ENCODE measurements around the gene OPCML.
A peak's percentile ranks its signal among the peaks of the same experiment; 100 is the strongest.

OPCML gene

DNA sequence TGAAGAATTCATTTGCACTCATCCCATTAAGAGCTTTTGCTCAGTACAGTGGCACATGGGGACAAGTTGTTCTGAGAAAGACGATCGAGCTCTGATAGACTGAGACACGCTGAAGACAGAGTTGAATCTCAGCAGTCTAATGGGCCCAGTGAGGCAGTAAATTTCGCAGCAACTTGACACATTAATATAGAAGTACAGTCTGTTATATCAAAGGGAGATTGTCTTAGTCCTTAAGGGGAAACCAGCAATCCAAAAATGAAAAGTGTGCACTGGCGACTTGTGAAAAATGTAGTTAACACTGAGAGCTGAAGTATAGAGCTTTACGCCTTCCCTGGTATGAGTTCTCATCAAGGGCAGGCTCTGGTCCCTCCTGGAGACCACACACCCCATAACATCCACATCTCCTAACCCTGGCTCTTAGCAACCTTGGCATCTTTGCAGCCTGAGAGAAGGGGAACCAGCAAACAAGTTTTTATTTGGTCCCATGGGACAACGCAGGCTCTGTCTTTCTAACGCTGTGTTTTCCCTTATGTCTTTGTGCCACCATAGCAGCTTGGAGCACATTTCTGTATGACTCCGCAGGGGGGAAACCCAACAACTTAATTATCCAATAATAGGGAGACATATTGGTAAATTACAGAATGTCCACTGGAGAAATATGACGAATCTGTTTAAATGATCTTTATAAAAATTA lies 952.5 kb downstream of the OPCML start:
- DNase-seq: no peak

DNA sequence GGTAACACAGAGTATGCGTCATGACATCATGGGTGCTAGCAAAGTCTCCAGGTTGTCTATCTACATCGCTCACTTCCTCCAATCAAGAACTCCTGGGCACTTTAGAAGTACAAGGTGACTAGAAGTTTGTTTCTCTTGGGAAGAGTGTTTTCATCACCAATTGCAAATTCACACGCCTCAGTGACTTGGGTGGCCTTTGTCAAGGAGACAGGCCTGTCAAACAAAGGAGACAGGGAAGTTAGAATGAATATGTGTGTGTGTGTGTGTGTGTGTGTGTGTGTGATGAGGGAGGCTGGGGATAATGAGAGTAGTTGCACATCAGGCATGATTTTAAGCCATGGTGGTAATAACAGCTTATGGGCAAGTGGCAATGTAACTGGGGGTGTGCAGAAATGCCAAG lies 953.2 kb downstream of the OPCML start:
- DNase-seq: no peak

DNA sequence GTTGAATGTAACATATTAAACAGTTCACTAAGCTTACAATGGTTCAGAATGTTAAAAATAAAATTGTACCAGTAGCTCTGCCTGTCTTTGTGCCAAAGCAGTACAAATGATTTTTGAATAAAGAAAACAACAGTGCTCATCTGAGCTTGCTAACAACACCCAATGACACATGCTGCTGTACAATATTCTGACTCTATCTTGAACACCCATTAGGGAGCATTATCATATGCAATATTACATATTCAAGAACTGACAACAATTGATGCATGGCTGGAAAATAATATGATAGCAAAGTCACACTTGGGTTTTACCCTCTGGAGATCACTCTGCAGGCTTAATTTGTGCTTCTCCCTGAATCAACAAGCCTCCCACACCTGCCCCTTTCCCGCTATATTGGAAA lies 953.7 kb downstream of the OPCML start:
- DNase-seq: no peak

DNA sequence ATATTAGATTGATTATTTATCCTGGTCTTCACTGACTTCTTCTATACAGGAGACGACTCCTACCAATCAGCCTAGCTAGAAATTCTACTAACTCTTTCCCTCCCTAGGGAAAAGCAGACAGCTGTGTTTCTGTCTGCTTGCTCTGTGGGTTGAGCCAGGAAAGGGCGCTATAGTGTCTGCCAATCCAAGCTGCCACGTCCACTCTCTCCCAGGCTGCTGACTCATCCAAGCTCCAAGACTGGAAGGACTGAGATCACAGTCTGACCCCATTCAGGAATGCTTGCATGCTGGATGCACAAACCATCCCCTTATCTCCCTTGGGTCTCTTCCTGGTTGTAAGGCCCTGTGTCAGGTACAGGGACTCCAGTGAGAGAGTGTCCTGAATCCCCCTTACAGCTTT lies 955.6 kb downstream of the OPCML start:
- peak; percentile 96 for DNase-seq

DNA sequence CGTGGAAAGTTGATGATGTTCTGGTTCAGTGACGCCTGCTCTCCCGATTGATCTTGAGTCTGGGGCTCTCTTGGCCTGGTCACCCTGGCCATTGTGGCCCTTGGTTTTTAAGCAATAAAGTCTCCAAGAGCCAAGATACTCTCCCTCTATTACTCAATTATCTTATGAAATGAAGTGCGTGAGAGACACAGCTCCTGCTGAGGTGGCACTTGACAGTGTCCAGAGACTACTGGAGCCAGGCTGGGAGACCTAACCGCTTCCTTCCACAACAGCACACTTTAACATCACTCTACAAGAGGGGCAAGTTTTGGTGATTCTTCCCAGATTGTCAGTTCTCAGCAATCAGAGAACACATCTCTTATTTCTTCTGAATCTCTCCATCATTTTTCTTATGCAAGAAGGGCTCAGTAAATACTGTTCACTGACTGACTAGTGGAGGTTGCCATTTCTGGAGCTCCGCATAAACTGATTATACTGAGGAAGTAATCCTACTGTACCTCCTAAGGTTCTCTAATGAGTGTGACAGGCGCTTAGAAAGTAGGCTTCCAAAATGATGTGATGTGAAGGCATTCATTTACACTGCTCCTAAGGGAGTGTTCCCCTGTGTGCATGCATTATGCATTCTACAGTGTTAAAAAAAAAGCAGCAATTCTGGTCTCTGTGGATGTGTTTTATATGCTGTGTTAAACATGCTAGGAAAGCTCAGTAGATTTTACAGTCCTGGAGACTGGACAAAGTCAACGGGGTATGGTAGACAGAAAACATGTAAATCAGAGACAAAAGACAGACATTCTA lies 968.0 kb downstream of the OPCML start:
- DNase-seq: no peak

DNA sequence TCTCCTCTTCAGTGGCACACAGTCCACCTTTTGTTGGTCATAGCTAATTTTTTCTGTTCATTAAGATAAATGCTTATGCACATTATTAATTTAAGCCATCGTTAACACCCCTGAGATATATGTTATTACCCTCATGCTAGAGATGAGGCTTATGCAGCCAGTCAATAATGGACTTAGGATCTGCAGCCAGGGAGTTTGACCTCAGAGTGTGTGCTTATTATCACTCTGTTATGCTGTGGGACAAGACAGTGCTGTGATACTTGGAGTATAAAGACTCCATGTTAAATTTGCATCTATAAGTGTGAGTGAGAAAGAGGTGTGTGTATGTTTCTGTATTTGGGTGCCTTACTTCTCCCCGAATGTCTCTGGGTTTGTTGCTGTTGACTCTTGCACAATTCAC lies 969.3 kb downstream of the OPCML start:
- DNase-seq: no peak

DNA sequence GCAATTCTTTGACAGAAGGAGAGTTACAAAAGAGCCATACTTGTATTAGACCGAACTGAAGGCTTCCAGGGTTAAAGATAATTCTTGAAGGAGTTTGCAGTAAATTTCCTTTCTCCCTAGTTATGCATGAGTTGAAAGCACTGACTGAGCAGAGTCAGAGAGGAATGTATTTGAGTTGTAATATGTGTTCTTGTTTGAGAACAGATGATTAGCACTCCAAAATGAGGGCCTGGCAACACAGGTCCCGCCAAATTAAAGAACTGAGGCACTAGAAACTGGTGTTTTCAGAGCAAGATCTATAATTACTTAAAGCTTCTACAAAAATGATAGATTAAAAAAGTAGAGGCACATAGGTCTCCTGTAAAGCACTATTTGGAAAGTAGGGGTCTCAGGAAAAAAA lies 970.4 kb downstream of the OPCML start:
- DNase-seq: no peak

DNA sequence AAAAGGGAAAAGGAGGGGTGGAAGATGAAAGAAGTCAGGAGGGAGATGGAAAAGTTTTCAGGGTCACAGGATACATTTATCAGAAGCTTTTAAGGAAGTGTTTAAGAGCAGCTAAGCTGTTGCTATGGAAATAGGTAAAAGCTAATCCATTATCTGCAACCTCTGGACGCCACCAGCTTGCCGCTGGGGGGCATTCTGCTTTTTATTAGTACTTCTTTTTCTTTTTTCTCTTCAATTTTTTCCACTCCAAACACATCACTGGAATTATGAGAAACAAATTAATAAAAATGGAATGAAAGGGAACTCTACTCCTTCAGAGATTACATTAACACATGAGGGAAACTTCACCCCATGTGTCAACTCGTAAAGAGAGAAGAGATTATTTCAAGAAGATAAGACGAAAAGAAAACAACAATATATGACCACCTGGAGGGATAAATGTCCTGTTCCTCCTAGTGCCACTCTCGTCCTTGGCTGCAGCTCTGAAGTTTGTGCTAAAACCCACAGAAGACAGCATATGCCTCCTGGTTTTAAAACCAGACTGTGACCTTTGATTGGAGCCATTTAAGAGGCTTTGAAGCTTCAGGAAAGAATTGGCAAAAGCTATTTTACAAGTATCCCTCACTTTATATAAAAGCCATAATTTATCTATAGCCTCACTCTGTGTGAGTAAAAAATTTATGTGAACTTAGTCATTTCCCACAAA lies 972.8 kb downstream of the OPCML start:
- DNase-seq: no peak

DNA sequence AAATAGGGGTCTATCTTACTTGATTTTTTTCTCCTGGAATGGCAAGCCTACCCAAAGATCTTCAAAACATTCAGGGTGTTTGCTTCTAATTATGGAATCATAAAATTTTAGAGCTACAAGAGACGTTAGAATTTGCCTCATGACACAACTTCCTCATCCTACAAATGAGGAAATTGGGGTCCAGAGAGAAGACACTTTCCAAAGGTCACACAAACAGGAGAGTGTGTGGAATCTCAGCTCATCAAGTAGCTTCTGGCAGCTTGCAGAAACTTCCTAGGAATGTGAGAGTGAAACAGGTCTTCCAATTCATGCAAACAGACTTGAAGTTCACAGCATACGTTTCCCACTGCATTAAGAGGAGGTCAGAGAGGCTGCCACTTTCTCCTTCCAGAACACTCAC lies 976.0 kb downstream of the OPCML start:
- no peak for DNase-seq

DNA sequence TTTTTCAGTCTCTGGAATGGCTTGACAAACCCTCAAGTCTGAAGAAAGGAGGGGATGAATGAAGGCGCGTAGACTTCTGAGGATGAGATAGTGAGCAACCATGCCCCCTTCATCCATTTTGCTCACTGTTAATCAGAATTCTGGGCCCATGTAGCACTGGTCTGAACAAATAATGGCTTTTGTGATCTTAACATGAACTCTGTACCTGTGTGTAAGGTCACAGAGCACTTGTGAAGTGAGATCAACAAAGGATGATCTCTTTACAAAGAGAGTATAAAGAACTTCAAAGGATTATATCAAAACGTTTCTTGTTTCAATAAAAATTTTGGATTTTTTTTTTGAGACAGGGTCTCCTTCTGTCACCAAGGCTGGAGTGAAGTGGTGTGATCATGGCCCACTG lies 976.7 kb downstream of the OPCML start:
- no peak for DNase-seq

DNA sequence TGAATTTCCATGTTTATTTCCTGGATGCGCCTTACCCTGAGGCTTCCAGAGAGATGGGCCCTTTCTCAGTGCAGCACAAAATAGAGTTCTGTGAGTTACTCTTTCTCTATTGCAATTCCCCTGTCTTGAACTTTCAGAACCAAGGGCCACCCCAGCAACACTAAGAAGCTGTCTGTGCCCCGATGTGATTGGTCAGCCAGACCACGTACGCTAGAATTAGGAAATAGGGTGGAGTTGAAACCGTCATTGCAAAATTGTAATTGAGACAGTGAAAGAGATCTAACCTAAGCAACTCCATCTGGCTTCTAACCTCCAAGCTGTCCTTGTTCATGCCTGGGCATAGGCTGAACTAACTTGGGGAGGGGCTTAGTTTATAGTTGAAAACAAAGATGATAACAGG lies 981.3 kb downstream of the OPCML start:
- no peak for DNase-seq

DNA sequence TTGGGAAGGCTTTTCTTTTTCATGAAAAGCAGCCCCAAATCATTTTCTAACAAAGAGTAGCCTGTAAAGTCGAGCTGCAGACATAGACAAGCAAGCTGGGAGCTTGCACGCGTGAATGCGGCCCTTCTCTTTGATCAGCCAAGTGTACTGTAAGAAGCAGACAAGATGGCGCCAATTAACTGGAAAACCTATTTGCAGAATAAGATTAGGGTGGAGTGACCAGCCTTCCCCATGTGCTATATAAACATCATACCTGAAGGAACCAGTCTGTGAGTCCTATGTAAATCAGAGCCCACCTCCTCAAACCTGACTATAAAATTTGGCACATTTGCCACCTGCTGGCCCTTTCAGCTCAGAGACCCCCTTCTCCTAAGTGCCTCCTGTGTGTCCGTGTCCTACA lies 982.7 kb downstream of the OPCML start:
- no peak for DNase-seq

DNA sequence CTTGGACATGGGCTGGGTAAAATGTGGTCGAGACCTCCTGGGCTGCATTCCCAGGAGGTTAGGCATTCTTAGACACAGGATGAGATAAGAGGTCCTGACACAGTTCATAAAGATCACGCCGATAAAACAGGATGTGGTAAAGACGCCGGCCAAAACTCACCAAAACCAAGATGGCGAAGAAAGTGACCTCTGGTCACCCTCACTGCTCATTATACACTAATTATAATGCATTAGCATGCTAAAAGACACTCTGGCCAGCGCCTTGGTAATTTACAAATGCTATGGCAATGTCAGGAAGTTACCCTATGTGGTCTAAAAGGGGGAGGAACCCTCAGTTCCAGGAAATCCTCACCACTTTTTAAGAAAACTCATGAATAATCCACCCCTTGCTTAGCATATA lies 983.3 kb downstream of the OPCML start:
- peak; percentile 20 for DNase-seq

DNA sequence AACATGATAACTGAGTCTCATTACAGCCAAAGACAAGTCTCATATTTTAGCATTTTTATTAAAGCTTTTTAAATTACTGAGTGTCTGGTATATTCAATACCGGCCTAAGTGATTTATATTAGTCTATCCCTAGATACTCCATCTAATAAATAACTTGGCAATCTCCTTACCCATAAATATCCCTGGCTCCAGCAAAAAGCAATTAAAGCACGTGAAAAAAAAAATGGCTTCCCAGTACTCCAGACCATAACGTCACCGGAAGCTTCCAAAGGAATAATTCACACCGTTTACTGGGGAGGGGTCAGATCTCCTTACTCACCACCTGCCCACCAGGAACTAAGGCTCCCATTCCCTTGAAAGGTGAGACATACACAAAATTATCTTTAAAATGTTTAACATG lies 988.3 kb downstream of the OPCML start:
- DNase-seq: no peak

DNA sequence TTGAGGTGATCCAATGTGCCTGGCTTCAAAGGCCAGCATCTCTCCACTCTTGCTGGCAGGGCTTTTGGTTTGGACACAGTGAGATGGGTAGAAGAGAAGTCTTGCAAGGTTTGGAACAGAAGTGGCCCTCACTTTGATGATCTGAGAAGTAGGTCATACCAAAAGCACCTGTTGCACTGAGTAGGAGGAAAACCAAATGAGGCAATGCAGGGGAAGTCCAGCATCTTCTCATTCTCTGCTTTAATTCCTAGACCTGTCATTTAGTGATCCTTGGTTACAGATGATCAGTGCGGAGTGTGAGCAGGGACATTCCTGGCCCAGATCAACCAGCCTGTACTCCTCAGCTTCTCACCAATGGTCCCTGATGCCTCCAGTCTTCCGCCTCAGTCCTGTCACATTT lies 990.5 kb downstream of the OPCML start:
- no peak for DNase-seq

DNA sequence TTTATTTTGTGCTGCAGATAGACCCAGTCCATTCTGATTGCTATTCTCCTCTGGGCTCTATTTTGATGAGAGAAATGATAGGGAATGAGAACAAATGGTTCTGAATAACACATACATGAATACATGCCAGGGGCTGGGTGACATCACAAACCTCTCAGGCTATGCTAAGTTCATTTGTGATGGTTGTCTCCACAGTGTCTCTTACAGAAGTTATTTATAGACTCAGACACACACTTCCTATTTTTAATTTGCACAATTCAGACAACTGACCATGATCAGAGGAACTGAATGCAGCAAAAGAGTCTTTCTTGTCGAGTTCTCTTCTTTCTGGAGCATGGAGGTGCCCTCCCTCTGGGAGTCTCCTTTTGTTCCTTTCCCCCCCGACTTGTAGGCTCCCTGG lies 991.7 kb downstream of the OPCML start:
- peak; percentile 63 for DNase-seq

DNA sequence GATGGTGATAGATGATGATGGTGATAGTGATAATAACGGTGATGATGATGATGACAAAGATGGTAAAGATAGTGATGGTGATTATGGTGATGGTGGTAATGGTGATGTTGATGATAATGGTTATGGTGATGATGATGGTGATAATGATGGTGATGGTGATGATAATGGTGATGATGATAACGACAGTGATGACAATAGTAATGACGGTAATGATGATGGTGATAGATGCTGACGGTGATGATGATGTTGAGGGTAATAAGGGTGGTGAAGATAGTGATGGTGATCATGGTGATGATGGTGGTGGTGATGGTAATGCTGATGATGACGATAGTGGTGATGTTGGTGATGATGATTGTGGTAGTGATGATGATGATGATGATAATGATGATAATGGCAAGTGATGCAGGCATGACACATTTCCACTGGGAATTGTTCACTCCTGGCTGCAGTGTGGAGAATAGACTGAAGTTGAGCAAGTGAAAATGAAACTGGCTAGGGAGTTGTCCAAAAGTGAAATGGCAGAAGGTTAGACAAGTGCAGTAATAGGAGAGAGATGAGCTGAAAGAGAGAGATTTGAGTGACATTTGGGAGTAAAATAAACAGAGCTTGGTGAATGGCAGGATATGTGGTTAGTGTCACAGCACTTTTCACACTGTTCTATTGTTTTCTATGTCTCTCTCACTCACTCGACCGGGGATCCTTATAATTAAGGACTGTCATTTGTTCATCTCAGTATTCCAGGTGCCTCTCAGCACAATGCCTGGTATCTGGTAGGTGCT lies 992.5 kb downstream of the OPCML start:
- DNase-seq: peak; percentile 26

DNA sequence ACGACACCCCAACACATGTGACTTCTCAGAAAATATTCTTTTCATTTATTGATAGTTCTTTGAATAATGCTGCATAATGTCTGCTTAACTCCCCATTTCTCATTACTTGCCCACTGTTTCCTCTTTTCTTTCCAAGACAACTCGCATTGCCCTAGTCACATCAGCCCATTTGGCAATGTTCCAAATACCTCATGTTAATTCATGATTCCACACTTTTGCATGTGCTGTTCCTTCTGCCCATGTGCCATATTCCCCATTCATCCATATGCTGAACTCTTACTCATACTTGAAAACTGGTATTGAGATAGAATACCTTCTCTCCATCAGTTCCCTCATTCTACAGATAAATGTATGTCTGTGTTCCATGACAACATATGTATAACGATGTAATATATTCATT lies 993.7 kb downstream of the OPCML start:
- no peak for DNase-seq

DNA sequence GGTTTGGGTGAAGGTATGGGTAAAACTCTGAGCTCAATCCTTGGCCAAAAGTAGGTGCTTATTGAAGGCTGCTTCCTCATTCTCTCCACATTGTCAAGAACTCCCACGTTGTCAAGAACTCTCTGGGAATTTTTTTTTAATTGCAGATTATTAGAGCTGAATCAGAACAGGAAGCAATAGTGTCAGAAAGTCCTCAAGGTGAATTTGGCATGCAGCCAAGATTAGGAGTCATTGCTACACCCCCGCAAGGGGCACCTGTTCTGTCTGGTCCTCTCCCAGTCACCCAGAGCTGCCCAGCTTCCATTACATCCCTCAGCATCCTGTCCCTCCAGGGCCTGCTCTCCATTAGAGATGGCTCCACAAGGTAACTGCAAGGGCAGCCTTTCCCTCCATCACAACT lies 996.5 kb downstream of the OPCML start:
- no peak for DNase-seq

DNA sequence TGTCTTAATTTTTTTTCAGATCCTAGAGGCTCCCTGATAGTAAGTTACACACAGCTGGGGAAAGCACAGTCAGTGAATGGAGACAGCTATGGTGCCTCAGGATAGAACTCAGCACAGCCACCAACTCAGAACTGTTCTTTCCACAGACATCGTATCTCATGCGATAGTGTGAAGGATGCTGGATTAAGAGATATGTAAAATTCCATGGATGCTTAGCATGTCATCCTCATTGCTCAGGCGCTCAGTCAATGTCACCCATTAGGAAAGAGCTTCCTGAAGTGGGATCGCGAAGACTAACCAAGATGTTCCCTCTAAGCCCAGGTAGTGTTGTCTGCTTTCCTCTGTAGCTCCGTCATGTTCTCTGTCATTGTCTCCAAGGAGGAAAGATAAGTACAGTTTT lies 1000.4 kb downstream of the OPCML start:
- peak; percentile 60 for DNase-seq

DNA sequence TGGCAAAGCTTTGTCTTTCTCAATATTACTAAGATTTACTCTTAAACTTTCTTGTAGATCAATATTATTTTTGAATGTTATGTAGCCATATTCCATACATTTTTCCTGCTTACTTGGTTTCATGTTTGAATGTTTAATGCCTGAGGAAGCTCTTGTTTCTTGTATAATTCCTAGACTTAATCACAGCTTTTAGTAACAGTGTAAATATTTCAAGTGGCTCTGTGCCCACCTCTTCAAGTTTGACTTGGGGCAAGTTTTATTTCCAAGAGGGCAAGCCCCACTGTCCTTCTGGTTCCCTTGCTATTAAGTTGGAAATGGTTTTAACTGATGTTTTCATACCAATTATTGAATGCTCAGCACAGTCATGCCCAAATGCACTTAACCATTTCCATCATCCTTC lies 1004.1 kb downstream of the OPCML start:
- DNase-seq: peak; percentile 35

DNA sequence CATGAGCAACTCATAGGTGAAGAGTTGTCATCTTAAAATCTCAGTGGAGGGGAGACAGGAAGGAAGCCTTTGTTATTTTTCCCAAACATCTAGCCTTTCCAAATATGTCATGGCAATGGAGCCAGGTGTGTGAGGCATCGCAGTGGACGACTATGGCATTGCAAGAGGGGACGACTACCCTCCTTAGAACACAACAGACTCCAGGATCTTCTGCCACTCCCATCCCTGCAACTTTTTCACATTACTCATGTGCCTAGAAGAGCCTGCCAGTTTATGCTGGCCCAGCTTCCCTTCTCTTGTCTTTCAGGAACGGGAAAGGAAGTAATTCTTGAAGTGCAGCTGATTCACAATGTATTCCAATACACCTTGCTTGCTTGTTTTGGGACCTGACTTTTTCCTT lies 1008.4 kb downstream of the OPCML start:
- no peak for DNase-seq

DNA sequence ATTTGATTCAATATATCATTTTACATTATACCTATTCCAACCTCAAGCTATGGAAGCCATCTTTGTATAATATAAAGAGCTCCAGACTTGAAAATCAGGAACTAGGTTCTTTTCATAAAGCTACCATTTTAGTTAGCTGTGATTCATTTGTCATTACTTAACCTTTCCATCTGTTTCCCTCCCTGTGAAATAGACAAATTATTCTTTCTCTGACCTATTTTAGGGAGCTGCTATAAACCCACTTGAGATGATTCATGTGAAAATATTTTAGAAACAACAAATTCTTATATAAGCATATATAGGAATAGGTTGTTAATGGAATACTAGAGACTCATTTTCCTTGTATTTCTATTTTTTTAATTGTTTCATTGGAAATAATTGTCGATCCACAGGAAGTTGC lies 1012.1 kb downstream of the OPCML start:
- DNase-seq: peak; percentile 86

All from fibroblast of skin of right biceps (primary cell).